Inflammatory macrophage treated with lipopolysaccharide for 4 hours (primary cell): ENCODE data around the gene FAM32A.

Source experiments
- DNase-seq: peaks from one replicate; pipeline ENCODE4 v3.0.0-alpha.2; 2020

Gene FAM32A

DNA sequence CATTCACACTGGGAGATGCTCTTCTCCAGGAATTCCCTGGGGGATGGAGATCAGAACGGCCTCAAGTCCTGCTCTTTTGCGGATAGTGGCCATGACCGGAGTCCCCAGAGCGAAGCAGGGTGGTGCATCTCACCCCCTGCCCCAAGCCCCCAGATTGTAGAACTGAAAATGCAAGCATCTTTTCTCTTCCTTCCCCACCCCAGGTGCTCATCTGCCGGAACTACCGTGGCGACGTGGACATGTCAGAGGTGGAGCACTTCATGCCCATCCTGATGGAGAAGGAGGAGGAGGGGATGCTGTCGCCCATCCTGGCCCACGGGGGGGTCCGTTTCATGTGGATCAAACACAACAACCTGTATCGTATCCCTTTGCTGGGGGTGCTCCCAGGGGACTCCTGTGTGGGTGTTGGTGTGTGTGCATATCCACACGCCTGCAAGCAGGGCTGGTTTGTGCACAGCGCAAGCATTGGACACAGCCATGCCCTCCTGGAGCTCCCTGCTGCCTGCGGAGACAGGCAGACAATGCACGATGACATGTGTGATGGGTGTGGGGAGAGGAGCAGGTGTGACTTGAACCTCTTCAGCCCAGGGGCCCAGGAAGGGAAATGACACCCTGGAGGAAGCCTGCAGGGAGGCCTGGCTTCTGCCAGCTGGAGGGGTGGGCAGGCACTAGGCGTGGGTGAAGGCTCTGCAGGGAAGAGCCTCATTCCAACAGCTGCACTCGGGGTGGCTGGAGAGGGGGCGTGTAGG lies 18.2 kb downstream of the FAM32A start:
- no peak for DNase-seq

DNA sequence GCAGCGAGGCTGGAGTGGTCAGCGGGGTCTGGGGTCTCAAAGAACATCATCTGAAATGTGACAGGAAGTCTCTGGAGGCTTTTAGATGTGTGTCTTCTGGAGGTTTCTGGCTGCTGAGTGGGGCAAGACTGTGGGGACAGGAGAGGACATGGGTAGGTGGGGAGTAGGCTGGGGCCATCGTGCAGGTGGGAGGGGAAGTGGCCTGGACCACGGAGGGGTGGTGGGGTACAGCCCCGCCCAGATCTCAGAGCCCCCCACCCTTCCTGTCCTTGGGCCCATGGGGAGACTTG lies 18.7 kb downstream of the FAM32A start:
- DNase-seq = no peak

DNA sequence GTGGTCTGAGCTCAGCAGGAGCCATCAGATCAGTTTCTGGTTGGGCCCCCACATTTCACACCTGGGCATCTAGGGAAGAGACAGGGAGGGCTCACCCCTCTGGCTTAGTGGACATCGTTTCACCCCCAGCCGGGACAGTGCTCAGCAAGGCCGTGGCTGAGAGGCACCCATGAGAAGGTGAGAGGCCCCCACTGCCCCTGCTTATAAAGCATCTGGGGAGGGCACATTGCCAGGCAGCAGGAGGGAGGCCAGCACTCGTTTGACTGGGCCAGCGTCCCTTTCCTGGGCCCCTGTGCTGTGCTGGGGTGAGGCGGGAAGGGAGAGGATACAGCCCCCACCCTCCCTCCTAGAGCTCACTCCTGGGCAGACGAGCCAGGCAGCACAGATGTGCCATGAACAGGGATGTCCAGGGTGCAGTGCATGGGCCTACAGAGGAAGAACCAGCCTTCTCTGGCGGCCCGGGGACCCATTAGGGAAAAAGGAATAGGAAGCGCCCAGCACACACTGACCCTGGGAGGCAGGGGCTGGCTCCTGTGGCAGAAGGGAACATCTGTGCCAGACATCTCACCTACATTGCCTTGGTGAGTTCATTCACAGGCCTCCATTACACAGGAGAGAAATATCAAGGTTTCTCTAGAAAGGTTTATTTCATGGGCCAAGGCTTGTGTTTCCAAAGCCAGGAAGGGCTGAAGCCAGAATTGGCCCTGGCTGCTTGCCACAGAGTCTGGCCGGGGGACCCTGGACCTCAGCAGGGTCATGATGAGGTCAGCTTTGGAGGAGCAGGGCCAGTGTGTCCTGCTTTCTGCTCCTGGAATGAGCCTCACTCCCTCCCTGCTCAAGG lies 20.2 kb downstream of the FAM32A start:
- DNase-seq = no peak

DNA sequence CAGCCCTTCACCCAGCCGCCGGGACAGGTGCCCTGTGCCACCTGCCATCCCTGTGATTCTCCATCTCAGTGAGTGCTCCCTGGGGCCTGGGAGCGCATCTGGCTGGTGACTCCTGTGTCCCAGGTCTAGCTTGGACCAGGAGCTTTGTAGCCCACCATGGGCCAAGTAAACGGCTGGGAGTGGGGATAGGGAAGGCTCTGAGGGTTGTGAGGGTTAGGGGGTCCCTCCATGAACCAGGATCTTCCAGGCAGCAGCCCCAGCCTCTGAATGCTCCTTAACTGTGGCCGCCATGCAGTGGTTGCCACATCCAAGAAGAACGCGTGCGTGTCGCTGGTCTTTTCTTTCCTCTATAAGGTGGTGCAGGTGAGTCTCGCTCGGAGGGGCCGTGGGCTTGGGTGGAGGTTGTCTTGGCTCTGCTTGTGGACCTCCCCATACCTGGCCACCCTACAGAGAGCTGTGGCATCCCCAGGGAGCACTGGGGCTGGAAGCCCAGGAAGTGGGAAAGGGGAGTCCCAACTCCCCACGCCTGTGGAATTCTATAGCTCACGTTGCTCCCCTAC lies 20.9 kb downstream of the FAM32A start:
- no peak for DNase-seq

DNA sequence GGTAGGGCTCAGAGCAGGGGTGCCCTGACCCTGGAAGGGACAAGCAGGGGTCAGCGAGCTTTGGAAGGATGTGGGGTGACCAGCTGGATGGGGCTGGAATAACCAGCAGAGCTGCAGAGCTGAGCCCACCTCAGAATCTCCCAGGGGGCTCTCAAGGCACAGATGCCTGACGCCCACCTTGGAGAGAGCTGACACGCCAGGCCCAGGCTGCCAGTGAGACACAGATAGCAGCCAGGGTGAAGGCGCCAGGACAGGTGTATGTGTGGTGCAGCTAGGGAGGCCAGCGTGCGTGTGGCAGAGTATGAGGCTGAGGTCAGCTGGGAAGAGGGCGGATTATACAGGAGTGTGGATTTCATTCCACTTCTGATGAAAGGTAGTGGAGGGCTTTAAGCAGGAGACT lies 21.4 kb downstream of the FAM32A start:
- DNase-seq = no peak

DNA sequence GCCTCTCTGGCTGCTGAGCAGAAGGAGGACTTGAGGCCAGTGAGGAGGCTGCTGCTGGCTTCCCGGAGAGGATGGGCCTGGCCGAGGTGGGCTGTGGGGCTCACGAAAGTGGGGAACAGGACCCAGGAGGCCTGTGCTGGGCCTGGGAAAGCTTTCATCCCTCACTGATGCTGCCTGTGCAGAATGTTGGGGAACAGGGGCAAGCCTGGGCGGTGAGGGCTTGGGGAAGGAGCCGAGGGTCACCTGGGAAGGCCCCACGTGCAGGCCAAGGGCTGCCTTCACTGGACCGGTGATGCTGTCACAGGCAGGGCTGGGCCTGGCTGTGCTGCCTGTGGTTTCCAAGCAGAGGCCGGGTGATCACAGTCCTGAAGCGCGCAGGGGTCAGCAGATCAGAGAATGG lies 21.9 kb downstream of the FAM32A start:
- DNase-seq = no peak

DNA sequence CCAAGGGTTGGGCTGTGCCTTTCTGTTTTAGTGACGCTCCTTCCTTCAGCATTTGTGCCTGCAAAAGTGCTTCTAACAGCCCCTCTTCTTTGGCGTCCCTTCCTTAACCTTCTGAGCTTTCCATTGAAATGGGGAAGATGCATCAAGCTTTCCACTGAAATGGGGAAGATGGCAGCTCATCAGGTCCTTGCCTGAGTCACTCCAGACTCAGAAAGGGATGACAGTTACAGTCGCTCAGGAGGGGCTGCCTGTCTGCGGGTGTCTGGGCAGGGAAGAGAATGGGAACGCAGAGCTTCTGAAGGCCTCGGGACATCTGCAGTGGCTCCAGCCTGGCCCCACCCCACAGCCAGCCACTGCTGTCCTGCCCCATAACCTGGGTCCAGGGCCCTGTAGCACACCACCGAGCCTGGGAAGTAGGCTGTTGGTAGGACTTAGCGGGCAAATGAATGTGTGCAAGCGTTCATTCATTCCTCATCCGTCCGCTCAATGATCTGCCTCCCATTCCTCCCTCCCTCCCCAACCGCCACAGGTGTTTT lies 22.3 kb downstream of the FAM32A start:
- DNase-seq = no peak

DNA sequence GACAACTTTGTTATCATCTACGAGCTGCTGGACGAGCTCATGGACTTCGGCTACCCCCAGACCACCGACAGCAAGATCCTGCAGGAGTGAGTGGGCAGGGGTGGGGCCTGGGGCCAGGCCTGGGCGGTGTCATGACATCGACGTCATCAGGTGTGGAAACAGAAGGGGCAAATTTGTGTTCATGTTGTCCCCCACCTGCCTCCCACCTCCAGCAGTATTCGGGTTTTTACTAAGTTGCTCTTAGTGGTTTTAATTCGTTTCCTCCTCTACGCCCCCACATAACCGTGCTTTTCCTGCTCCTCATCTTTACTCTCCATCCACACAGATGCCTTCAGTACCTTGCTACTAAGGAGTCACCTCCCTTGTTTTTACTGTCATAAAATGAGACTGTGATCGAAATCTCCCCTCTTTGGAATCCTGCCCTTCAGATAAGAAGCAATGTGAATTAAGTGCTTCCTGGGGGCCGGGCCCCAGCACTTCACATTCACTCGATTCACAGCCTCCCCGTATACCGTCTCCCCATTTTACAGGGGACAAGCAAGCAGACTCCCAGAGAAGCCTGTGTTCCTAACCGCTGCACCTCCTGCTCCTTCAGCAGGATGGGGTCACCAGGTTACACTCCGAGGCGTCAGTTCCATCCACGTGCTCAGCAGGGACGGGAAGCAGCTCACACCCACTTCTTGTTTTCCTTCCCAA lies 23.0 kb downstream of the FAM32A start:
- no peak for DNase-seq

DNA sequence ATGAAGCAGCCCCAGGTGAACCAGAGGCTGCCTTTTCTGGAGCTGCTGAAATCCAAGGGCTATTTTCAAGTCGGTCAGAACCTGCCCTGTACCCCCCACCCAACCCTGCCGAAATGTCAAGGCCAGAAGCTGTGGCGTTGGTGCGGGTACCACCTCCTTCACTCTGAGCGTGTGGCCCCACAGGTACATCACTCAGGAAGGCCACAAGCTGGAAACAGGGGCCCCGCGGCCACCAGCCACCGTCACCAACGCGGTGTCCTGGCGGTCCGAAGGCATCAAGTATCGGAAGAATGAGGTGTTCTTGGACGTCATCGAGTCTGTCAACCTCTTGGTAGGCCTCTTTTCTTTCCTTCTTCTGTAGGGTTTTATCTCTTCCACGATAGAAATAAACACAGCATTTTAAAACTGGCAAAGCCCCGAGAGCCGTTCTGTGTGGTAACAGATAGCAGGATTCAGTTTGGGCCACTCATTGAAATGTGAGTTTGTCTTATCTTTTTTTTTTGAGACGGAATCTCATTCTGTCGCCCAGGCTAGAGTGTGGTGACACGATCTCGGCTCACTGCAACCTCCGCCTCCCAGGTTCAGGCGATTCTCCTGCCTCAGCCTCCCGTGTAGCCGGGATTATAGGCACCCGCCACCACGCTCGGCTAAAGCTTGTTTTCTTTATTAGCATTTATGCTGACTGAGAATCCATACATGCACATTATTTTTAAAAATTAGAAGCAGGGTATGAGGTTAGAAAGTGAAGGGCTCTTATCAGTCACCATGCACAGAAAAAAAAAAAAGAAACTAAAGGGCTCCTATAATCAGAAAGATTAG lies 23.8 kb downstream of the FAM32A start:
- DNase-seq = no peak

DNA sequence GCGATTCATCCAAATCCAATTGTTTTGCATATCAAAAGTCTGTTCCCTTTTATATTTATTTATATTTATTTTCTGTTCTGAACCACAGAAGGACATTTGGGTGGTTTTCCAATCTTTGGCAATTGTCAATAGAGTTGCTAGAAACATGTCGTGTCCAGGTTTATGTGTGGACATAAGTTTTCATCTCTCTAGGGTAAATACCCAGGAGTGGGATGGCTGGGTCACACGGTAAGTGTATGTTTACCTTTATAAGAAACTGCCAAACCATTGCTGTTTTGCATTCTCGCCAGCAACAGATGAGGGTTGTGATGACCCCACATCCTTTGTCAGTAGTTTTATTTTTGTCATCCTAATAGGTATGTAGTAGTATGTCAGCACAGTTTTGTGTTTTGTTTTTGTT lies 25.0 kb downstream of the FAM32A start:
- DNase-seq = no peak

DNA sequence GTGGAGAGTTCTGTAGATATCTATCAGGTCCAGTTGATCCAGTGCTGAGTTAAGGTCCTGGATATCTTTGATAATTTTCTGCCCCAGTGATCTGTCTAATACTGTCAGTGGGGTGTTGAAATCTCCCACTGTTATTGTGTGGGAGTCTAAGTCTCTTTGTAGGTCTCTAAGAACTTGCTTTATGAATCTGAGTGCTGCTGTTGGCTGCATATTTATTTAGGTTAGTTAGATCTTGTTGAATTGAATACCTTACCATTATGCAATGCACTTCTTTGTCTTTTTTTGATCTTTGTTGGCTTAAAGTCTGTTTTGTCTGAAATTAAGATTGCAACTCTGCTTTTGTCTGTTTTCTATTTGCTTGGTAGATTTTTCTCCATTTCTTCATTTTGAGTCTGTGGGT lies 27.9 kb downstream of the FAM32A start:
- DNase-seq = no peak

DNA sequence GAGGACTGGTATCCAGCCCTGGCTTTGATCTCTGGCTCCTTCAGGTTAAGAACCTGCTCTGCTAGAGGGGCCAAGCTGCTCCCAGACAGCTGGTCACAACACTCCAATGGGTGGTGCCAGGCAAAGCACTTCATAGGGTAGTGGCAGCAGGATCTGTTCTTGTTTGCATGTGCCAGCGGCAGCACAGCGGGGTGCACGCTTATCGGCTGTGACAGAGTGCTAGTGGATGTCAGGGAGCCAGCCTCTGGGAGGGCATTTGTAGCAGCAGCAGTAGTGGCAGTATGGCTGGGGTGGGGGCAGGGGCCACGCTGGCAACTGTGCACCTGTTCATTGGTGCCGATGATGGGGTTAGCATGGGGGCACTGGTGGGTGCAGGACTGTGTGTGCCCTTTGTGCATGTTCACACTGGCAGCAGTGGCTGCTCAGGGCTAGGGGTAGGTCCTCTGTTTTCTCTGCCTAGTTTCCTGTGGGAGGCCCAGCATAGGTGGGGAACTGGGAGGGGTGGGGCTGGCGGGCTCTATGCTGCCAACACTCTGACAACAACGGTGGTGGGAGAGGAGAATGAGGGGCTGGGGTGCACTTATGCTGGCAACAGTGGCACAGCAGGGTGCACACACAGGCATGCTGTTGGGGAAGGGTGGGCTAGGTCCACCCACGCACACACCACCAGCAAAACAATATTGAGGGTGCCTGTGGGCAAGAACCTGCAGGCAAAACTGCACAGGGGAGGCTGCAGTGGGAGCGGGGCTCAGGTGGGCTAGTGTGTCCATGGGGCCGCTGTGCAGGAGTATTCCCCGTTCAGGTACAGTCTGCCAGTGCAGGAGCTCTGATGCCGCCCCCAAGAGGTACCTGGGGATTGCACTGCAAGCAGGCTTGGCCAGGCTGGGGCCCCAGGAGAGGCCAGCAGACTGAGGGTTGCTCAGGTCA lies 31.8 kb downstream of the FAM32A start:
- DNase-seq = no peak

DNA sequence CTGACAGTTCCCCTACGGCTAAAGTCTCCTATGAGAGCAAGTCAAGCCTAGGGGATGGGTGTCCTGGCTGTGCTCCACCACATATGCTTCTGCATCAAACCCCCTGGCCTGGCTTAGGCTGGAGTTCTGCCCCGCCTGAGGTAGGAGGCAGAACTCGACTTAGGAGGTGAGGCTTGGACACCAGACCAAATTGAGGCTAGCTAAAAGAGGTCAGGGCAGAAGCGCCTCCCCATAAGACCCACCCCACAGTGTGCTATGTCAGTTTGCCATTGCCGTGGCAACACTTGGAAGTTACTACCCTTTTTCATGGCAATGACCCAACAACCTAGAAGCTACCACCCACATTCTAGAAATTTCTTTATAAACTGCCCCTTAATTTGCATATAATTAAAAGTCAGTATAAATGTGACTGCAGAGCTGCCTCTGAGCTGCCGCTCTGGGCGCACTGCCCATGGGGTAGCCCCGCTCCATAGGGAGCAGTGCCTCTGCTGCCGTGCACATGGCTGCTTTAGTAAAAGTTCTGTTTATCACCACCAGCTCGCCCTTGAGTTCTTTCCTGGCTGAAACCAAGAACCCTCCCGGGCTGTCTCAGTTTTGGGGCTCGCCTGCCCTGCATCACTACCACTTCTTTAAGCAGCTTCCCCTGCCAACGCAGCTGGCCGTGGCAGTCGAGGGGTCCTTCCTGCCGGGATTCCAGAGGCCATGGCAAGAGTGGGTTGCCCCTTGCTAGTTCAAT lies 32.7 kb downstream of the FAM32A start:
- no peak for DNase-seq

DNA sequence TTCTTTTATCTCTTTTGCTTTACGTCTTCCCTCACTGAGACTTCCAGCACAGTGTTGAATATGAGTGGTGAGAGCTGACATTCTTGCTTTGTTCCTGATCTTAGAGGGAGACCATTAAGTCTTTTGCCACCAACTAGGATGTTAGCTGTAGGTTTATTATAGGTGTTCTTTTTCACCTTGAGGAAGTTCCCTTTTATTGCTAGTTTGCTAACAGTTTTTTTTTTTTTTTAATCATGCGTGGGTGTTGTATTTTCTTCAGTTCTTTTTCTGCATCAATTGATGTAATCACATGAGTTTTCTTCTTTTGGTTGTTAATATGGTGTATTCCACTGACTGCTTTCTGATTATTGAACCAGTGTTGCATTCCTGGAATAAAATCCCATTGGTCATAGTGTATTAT lies 33.6 kb downstream of the FAM32A start:
- DNase-seq = no peak

DNA sequence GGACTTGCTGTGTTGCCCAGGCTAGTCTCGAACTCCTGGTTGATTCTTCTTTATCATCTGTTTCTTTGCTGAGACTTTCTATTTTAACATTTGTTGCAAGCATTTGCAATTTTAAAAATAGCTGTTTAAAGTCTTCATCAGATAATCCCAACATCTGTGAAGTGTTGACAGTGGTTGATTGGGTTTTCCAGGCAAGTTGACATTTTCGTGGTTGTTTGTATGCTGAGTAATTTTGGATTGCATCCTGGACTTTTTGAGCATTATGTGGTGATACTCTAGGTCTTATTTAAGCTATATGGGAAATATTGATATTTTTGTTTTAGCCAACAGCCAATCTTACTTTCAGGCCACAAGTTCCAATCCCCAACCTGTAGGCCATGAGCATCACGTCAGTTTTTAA lies 37.6 kb downstream of the FAM32A start:
- DNase-seq = no peak

DNA sequence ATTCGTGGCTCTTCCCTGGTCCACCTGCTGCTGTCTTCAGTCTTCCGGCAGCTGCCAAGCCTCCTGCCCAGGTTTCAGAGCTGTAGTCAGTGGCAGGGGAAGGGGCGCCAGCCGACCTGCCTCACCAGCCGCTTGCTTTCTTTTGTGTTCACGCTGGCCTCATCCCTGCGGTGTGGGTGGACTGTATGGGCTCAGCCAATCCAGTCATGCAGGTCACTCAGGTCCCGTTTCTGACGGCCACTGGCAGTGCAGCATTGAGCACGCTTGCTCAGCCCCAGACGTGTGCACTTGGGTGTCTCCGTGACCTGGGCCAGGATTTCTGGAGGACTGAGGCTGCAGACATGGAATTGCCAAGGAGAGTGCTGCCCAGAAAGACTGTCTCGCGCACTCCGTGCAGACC lies 38.5 kb downstream of the FAM32A start:
- no peak for DNase-seq

DNA sequence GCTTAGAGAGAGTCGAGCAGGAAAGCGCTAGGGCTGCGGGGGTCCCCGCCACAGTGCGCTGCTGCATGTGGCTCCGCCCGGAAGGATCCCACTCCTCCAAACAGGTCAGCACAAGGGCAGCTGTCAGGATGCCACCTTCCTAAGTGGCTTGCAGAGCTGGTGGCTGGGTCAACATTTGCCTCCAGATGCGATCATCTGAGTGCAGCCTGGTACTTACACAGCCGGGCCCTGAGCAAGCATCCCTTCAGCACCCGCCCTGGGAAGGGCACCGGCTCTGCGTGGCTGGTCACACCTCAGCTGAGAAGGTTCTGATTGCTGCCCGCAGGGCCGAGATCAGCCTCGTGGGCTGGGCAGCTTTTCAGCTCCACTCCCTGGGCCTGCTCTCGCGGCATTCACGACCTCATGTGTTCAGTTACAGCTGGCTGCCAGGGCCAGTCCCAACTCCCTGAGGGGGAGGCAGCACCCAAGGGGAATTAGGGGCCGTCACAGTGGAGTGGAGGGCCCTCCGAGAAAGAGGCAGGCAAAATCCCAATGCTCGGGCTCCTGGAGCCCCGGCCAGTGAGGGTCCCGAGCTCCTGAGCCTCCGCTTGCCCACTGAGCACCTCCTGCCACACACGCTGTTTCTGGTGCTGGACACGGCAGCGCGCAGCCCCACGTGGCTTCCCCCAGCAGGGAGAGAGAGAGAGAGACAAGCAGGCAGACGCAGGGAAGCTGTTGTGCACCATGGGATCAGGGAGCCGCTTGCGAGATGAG lies 39.3 kb downstream of the FAM32A start:
- no peak for DNase-seq

DNA sequence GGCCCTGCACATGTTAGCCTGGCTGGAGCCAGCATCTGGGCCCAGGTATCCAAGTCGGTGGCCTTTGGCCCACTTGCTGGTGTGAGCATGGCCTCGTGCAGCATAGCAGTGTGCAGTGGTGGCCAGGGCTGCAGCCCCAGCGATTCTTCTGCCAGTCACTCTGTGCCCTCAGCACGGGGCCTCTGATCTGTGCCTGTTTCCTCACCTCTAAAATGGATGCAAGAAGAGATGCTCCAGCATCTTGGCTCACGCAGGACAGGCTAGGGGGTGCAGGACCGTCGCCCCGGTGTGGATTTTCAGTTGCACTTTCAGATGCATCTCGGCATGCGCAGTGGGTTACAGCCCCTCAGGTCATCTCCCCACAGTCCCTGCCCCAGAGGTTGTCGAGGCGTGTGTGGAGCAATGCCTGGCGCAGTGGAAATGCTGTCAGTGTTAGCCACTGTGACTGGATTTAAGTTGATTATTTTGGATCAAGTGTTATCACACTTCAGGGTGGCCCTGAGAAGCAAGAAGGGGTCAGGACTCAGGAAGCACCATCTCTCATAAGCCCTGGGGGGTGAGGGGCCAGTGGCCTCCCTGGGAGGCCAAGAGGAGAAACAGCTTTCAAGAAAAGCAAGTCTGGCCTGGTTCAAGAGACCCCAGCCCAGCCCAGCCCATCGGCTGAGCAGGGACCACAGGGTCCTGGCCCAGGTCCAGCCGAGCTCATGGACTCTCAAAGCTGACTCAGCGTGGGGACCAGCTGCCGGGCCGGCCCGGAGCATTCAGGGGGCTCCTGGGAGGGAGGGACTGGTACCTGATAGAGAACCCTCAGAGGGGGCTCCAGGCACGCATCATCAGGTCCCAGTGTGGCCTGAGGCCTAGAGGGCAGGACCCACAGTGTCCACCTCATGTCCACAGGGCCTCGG lies 40.3 kb downstream of the FAM32A start:
- no peak for DNase-seq

DNA sequence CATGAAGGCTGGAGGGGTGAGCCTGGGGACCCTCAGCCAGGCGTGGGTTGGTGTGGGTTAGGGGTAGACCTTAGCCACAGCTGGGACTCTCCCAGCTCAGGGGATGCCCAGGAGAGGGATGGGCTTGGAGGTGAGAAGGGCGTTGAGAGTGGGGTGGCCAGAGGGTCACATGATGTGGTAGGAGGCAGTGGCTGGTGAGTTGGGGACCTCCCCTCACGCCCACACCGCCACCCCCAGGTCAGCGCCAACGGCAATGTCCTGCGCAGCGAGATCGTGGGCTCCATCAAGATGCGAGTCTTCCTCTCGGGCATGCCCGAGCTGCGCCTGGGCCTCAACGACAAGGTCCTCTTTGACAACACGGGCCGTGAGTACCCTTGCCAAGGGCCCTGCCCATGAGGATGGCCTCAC lies 41.0 kb downstream of the FAM32A start:
- no peak for DNase-seq
